GM18909 (cell line): ENCODE results near the gene RAB17.

Experiments
- ATAC-seq: cut with Tn5 transposase; IDR thresholded peaks from one replicate; pipeline ENCODE4 v1.9.1; 2021; ENCODE audit warnings: mild to moderate bottlenecking; ENCODE audit not compliant: unreplicated experiment, poor library complexity

Gene RAB17

DNA sequence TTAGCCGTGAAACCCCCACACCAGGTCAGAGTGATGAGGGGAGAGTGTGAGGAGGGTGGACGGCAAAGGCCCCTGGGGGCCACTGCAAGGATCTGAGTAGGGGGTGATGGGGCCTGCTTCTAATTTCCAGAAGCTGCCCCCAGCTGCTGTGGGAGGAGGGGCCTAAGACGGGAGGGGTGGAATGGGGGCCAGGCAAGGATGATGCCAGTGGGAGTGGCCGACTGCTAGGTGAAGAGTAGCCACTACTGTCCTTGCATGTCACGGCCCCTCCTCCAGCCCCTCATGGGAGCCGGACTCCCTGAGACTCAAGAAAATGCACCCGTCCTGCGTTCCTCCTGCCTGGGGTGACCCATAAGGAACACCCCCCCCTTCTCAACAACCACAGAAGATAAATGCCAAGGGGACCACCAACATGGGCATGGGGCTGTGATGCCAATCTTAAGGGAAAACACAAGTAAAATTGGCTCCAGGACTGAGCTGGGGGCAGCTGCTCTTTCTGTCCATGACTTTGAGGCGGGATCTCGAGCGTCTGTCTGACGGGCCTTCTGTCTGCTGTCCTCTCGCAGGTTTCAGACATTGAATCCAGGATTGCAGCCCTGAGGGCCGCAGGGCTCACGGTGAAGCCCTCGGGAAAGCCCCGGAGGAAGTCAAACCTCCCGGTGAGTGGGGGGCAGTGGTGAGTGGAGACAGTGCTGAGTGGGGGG, 48.4 kb downstream of the RAB17 start:
- ATAC-seq = no peak

DNA sequence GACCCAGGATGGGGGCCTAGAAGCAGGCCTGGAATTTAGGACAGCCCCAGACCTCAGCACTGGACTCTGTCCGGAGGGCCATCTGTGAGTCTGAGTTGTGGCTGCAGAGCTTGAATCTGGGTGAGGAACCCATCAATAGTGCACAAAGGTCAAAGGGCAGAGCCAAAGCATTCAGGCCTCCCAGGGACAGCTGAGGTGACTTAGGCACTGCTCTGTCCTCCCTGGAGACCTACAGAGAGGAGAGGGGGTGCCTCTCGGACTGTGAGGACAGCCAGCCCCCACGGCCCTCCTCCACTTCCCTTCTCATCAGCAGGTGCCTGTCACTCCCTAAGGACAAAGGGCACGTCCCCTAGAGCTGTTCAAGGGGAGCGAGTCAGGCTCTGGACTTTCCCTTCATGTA, 49.3 kb downstream of the RAB17 start:
- ATAC-seq = no peak

DNA sequence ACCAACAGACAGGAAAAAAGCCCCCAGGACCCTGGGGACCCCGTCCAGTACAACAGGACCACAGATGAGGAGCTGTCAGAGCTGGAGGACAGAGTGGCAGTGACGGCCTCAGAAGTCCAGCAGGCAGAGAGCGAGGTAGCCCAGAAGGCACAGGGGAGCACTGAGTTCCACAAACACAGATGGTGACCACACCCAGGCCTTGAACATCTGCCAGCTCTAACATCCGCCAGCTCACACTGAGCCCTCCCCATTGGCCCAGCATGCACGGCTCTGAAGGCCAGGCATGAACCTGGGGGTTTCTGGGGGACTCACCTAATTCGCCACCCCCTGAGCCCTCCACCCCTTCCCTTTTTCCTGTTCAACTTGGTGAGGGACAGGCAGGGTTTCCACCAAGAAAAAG, 49.7 kb downstream of the RAB17 start:
- ATAC-seq = no peak

DNA sequence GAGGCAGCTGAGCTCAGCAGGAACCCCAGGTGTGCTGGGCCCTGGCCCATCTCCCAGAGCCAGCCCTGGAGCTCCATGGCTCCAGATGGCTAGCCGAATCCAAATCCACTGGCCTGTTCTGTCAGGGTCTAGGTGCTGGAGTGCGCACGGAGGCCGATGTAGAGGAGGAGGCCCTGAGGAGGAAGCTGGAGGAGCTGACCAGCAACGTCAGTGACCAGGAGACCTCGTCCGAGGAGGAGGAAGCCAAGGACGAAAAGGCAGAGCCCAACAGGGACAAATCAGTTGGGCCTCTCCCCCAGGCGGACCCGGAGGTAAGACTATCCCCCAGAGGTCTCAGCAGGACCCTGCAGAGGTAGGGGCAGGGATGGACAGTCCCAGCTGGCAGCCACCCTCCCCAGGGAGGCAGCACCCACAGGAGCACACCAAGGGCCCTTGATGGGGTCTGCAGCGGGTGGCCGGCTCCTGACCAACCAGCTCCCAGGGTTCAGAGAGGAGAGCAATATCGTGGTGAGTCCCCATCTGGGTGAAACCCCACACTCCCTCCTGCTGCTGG, 50.2 kb downstream of the RAB17 start:
- no peak for ATAC-seq

DNA sequence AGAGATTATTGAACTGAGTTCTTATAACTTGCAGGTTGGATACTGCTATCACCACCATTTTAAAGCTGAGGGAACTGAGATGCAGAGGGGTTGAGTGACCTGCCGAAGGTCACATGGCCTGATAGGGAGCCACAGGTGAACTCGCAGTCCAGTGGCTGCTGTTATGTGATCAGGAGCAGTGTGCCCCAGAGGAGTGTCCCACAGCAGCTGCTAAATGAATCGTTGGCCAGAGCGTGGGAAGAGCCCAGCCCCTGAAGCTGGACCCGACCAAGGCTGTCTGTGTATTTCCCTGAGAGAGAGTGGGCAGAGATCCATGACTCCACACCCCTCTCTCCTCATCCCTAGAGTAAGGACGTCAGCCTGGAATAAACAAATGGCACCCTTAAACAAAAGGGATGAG, 50.9 kb downstream of the RAB17 start:
- no peak for ATAC-seq

DNA sequence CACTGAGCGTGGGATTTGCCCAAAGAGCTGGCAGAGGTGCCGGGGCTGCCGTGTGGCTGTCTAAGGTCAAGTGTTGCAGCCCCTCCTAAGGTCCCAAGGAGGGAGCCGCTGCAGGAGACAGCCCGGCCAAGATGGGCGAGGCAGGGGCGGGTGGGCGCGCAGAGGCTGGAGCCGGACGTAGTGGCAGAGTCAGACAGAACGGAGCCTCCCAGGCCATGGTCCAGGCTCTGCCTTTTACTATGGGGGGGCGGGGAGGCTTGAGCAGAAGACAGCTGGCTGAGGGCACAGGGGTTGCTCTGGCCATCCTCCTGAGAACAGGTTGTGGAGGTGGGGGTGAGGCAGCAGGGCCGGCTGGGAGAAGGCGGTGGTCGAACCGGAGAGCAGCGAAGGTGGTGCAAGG, 51.6 kb downstream of the RAB17 start:
- no peak for ATAC-seq

DNA sequence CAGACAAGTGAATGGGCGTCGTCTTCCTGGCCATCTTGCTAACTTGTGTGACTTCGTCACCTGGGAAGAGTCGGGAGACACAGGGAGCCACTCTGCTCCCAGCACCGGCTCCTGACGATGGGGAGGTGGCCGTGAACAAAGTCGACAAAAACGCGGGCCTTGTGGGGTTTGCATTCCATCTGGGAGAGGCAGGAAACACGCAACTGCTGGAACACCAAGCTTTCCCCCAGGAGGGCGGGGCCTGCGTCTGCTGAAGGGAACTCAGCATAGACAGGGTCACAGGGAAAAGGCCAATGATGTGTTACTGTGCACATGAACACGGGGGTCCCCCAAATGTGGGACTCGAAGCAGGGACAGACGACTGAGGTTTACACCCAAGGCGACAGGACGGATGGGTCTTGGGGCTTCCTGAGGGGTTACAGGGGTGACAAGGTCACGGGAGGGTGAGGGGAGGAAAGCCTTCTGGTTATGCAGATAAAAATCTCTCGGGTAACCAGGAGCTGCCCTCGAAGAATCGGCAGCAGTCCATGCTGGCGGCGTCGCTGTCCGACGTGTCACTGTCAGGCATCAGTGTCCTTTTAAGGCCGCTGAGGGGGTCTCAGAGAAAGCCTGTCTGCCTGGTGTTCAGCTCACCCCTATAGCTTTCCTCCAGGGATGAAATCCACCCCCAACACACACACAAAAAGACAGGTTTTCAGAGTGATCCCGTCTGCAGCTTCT, 52.4 kb downstream of the RAB17 start:
- no peak for ATAC-seq

DNA sequence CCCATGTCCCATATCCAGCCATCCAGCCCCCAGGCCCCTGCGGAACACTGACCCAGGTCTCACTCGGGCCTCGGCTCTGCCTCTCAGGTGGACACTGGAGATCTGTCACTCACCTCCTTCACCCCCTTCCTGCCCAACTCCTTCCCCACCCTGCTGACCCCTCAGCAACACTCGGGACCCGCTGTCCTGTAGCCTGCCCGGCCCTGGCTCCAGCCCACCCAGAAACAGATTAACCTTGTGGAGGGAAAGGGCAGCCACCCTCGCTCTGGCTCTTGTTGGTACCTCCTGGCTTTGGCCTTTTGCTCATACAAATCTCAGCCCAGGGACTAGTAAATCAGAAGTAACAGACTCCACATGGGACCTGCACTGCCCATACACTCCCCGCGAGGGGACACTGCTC, 53.9 kb downstream of the RAB17 start:
- ATAC-seq = no peak

DNA sequence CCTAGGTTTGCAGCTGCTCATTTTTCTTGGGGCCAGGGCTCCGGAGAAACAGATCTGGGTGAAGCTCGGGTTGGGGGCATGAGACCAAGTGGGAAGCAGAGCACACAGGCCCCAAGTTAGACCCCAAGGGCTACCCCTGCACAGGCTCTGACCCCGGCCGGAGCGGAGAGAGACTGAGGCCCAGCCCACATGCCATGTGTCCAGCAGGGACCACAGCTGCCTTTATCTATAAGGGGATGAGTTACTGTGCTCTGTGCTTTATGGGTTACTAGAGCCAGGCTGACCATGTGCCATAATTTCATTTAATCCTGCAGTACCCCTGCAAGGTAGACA, 54.5 kb downstream of the RAB17 start:
- ATAC-seq = no peak

DNA sequence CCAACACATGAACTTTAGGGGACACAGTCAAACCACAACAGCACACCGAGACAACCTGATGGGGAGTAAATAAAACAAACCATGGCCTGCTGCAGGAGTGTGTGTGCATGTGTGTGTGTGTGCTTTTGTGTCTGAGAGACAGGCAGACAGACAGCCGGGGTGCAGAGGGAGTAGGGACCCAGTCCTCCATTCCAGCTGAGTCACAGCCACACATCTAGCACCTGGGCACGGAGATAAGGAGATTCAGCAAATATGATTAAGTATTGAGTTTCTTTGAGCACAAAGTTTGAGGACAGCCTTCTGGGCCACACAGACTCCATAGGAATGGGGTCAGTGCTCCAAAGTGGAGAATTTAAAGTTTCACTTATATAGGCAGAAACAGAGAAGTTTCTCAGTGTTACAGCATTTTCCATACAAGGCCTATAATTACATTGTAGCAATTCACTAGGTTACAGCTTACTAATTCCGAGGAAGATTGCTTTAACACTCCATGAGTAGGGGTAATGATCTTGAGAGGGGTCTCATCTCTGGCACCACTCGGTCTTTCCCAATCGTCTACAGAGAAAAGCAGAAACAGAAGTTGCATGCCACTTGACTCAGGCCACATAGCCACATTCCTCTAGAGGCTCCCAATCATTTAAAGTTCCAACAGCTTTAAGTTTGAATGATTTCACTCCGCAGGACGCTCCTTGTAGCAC, 55.0 kb downstream of the RAB17 start:
- ATAC-seq = no peak

DNA sequence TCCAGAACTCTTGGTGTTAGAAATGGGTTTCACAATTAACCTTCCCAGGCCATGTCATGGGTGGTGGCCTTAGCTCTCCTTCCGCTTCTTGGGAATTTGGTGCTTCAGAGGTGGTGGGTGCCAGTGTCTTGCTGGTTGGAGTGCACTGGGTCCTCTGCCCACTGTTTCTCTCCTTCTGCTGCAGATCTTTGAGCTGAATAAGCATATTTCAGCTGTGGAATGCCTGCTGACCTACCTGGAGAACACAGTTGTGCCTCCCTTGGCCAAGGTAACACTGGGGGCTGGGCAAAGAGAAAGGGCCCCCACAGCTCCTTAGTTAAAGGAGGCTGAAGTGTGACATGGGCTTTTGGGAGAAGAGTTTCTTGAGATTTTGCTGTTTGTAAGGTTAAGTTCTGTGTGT, 56.2 kb downstream of the RAB17 start:
- ATAC-seq = no peak

DNA sequence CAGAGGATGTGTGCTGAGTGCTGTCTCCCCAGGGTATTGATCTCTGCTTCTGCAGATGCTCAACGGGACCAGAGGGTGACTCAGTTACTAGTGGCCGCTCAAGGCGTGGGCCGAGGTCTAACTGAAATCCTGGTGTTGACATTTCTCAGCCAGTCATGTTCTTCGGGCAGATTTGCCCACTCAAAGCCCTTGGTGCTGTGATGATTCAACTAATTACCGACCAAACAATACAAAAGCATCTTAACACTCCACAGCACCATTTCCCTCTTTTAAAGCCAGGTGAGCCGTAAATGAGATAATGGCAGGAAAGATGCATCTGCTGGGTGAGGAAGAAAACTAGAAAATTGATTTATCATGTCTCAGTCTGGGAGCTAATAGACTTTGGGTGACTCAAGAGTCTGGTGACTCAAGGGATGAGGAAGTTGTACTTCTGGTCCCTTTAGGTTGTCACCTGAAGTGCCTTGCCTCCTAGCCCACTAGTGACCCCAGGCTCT, 56.8 kb downstream of the RAB17 start:
- no peak for ATAC-seq

DNA sequence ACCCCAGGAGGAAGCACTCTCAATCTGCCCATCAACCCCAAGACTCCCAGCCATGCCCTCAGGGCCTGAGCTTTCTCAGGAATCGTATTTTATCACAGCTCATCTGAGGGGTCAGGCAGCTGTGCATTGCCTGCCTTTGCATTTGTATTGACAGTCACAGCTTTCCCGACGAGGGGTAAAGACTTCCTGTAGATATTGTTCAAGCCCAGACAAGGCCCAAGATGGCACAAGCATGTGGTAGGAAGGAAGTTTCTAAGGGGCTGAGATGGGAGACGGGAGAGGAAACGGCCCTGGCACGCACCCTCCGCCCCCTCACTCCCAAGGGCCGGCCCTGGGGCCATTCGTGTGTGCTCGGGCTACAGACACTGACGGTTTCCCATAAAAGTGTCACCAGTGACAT, 58.4 kb downstream of the RAB17 start:
- ATAC-seq = no peak

DNA sequence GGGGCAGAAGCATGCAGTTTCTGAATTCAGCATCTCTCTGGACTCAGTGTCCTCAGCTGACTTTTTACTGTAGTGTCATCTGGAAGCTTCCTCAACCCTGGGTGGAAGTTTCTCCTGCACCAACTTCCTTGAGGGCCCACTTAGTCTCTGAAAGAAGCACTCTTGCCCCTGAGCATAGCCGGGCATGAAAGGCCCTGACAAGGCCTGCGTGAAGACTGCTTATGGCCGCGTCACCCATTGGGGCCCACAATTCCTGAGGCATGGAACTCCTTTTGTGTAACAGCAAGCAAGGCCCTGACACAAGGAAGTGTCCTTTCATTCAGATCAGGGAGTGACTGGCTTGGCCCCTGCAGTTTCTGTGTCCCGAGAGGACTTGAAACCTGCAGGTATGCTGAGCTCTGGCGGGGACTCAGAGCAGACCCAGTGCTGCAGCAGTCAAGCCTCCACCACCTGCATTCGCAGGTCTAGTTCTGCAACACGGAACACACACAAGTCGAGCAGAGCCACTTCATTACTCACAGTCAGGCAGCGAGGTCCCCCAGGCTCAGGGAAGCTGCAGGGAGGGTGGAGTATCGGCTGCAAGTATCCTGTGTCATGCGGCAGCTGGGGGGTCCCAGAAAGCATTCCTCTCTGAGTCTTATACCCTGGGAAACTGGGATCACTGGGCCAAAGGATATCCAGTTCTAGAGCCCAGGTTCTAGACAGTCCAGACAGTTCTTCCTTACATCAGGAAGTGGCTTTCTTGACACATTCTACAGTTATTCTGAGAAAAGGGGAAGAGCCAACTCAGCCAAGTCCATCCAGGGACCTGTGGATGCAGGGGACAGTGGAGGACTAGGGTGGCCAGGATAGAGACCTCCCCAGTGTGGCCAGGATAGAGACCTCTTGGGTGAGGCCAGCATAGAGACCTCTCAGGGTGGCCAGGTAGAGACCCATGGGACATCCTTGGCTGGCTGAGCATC, 59.8 kb downstream of the RAB17 start:
- ATAC-seq = no peak

DNA sequence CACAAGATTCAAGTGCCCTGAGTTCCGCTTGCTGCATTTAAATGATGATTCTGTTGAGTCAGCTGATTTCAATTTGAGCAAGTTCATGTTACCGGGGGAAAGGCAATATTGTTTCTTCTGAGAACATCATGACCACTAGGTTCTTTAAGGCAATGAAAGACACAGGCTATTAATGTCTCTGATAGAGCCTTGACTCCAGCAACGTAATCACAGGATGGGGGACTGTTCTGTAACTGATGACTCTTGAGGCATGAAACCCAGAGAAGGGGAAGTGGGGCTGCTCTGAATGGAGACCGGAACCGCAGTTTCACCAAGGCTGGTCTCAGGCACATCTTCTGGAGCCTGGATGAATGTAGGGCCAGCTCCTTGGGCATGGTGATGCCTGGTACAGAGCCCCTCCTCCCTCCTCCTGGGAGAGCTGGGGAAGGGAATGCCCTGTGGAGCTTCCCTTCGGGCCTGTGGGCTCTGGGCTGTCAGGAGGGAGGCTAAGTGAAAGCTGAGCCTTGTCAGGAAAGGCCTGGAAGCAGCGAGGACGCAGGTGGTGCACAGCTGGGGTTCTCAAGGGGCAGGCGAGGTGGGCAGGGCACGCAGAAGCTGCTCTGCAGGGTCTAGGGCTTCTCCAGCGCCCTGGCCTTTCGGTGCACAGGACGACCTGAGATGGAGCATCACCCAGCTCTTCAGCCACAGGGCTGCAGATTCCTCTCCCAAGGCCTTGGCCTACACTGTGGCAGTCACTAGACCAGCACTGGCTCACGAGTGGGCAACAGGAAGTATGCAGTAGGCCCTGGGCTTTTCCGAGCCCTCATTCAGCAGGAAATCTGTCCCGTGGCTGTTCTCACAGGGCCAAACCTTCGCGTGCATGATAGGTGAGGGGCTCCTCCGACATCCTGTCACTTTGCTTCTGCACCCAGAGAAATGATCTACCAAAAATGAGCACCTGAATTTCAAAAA, 60.8 kb downstream of the RAB17 start:
- peak; percentile 65 for ATAC-seq

DNA sequence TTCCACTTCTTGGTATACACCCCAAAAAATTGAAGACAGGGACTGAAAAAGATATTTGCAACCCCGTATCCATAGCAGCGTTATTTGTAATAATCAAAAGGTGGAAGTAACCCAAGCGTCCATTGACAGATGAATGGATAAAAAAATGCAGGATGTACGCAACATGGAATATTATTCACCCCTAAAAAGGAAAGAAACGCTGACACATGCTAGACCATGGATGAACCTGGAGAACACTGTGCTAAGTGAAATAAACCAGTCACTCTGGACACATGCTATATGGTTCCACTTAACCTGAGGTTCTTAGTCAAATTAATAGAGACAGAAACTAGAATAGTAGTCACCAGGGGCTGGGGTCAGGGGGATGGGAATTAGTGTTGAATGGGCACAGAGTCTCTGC, 62.8 kb downstream of the RAB17 start:
- no peak for ATAC-seq

DNA sequence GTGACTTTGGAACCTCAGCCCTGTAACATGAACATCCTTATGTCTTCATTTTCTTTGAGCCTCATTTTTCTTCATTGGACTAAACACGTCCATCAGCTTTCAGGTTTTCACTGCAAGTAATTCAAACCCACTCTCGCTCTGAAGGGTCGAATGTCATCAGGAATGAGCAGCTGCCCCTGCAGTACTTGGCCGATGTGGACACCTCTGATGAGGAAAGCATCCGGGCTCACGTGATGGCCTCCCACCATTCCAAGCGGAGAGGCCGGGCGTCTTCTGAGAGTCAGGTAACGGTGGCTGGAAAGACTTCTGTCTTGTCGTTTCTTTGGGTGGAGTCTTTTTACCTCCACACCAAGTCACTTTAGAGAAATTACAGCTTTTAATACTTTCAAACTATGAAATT, 63.3 kb downstream of the RAB17 start:
- no peak for ATAC-seq

DNA sequence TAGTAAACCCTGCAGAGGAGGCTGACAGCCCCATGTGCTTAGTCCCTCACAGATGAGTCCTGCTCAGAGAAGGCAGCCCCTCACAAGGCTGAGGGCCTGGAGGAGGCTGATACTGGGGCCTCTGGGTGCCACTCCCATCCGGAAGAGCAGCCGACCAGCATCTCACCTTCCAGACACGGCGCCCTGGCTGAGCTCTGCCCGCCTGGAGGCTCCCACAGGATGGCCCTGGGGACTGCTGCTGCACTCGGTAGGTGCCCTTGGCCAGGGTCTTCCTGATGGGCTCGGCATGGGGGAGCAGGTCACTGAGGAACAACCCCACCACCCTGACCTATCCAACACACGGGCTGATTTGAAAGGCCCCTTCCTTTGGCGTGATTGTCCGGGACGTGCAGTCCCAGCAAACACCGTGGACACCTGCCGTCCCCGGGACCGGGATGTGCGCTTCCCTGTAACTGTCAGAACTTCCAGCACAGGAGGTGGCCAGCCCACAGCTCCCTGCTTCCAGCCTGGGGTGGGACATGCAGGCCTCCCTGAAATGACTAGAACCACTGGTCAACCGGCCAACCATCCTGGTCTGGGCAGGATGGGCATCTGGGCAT, 64.9 kb downstream of the RAB17 start:
- no peak for ATAC-seq

DNA sequence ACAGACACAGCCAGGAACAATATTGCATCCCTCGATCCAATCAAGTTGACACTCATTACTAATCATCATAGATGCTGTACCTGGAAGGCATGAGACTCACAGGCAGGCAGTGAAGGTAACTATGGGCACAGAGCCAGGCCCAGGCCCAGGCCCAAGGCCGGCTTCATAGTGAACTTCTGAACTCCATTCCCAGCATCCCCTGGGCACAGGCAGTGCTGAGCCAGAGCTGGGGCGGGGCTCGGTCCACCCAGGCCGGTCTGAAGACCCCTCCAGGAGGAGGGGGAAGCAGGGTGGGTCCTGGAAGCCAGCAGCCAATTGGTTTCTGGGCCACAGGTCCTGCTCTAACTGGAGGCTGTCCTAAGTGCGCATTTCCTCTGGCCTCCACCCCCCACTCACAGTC, 65.9 kb downstream of the RAB17 start:
- no peak for ATAC-seq
